Measurements from ENCODE around the gene TMF1.

GRCh38 chr3:69085168-69085832 is 33.2 kb upstream of the TMF1 start:
- TF ChIP-seq, protein P1, sequence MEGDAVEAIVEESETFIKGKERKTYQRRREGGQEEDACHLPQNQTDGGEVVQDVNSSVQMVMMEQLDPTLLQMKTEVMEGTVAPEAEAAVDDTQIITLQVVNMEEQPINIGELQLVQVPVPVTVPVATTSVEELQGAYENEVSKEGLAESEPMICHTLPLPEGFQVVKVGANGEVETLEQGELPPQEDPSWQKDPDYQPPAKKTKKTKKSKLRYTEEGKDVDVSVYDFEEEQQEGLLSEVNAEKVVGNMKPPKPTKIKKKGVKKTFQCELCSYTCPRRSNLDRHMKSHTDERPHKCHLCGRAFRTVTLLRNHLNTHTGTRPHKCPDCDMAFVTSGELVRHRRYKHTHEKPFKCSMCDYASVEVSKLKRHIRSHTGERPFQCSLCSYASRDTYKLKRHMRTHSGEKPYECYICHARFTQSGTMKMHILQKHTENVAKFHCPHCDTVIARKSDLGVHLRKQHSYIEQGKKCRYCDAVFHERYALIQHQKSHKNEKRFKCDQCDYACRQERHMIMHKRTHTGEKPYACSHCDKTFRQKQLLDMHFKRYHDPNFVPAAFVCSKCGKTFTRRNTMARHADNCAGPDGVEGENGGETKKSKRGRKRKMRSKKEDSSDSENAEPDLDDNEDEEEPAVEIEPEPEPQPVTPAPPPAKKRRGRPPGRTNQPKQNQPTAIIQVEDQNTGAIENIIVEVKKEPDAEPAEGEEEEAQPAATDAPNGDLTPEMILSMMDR (IDR thresholded peaks at IDR 0.05), result no peak
- no peak for TF ChIP-seq POLR2A (IDR thresholded peaks at IDR 0.05)

Data from adrenal gland (tissue), 5 donors.